ENCODE measurements around the gene IL4.
"Not testable (repeated sequence)": the region's sequence is repeated elsewhere in the genome, so short reads cannot be mapped to it uniquely, and the experiment has no call there.

The IL4 gene

GRCh38 chr5:132673939-132674630 is at the start of gene IL4:
IL4 (plus strand) TSS chr5:132673989; CDS start chr5:132674051, 62 bp downstream.
- DNase-seq: no peak

- no peak for DNase-seq
Measured at GRCh38 chr5:132627470-132627869, 46.3 kb upstream of the IL4 start.

DNA sequence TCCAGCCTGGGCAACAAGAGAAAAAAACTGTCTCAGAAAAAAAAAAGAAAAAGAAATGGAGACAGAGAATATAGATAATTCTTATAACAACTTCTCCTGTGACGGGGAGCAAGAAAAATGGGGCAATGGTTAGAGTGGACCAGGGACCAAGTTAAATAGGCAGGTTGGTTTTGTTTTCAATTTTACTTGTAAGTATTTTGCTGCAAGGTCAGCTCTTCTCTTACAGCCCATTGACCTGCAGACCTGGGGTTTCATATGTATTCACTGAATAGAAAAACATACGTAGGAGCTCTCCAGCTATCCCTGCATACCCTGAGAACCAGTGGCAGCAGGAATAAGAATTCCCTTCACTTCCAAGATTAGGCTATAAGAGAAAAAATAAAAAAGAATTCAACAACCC is 45.0 kb upstream of the IL4 start:
- DNase-seq: no peak

DNA sequence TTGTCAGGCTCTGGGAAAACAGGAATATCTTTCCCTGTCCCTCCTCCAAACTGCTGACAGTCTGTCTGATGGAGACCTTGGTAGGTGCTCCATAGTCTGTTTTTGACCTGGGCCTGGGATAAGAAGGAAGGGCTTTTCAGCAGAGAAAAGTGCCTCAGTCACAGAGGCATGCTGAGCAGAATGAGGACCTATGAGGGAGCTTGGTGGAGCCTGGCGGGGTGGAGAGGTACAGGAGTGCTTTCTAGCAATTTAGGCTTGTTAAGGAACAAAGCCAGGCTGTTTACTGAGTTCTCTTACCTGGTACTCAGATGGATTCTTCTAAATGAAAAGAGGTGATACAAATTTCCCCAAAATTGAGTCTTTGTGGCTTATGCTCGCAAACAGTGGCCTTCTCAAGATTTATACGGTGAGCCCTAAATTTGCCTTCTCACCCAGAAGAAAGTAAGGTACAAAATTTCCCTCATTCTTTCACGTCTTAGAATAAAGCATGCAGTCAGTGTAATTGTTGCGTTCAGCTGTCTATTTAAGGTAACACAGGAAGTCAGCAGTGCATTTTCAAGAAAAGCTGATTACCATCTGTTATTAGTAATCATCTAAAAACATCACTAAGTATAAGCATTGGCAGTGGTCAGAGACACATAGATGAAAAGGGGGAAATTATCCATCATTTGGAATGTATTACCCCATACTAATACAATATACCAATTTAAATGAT is 44.4 kb upstream of the IL4 start:
- DNase-seq: no peak

- DNase-seq: not testable (repeated sequence)
Measured at GRCh38 chr5:132633587-132633986, 40.2 kb upstream of the IL4 start.

GRCh38 chr5:132635873-132636272 is 37.9 kb upstream of the IL4 start:
- no peak for DNase-seq

GRCh38 chr5:132637241-132637640 is 36.5 kb upstream of the IL4 start:
- no peak for DNase-seq

- no peak for DNase-seq
Measured at GRCh38 chr5:132639706-132640130, 34.1 kb upstream of the IL4 start.

DNA sequence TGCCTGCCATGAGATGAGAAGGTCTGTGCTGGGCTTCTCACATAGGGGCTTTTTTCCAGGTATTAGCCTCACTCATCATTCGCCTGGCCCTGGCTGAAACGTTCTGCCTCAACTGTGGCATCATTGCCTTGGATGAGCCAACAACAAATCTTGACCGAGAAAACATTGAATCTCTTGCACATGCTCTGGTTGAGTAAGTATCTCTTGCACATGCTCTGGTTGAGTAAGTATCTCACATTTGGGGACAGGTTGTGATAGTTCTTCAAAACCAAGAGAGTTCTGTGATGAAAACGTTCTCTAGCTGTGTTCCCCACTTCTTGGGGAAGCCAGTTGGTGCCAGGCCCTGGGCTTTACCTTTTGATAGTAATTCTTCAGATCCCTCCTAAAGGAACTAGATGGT is 33.2 kb upstream of the IL4 start:
- no peak for DNase-seq

DNA sequence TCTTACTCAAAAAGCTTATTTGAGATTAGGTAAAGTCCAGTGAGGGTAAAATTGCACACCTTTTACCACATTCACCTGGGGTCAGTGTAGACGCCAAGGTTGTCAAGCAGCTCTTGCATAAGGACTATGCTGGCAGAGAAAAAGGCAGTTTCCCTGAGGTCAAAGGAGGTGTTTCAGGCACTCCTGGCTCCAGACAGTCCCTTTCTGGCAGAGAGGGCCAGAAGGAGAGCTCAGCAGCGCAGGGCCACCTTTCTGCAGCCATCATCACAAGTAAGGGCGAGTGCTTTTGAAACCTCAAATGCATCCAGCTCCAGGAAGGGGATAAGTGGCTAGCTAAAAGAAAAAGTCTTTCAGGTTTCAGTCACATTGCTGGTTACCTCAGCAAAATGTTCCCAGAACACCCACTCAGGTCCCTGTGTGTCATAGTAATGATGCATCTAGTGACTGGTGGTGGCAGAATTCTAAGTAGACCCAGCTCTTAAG is 32.5 kb upstream of the IL4 start:
- no peak for DNase-seq

DNA sequence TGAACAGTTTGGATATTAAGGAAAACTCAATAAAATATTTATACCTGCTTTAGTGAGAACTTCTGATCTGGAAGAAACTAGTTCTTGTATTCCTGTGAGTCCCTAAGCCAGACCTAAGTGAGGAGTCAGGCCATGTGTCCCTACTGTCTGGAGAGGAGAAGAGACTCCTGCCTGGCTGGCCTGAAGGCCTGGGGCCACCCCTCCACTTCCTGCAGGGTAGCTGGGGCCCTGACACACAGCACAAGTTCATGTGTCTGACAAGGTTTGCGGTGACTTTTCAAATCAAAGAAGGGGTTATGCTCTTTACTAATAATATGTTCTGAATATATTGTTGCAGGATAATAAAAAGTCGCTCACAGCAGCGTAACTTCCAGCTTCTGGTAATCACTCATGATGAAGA is 31.9 kb upstream of the IL4 start:
- DNase-seq: no peak

DNA sequence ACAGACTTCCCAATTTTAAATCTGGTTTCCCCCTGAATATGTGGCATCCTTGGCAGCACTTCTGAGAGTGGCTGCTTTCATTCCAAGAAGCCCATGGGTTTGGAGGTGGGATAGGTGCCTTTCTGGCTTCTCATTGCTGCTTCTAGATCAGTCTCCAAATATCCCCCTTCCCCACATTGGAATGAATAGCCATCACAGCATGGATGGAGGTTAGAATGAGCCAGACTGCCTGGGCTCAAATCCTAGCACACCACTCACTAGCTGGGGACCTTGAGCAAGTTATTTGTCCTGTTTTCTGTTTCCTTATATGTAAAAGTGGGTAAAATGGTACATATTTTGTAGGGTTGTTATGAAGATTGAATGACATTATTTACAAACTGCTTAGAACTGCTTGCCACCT is 29.6 kb upstream of the IL4 start:
- no peak for DNase-seq

DNA sequence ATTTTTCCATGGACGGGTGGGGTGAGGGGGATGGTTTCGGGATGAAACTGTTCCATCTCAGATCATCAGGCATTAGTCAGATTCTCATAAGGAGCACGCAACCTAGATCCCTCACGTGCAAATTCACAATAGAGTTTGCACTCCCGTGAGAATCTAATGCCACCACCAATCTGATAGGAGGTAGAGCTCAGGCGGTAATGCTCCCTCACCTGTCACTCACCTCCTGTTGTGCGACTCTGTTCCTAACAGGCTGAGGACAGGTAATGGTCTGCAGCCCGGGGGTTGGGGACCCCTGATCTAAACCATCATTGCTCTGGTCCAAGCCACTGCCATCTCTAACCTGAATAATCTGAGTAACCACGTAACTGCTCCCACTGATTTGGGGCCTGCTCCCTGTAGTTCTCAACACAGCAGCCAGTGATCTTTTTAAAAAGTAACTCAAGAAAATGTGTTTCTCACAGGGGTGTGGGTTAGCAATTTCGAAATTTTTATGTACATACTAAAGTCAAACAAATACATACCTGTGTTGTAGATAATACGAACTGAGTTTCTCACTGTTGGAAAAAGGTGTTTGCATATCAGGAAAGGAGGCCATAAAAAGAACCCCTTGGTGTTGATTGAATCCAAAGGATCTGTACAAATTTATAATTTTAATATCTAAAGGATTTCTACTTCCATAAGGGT is 27.1 kb upstream of the IL4 start:
- no peak for DNase-seq

DNA sequence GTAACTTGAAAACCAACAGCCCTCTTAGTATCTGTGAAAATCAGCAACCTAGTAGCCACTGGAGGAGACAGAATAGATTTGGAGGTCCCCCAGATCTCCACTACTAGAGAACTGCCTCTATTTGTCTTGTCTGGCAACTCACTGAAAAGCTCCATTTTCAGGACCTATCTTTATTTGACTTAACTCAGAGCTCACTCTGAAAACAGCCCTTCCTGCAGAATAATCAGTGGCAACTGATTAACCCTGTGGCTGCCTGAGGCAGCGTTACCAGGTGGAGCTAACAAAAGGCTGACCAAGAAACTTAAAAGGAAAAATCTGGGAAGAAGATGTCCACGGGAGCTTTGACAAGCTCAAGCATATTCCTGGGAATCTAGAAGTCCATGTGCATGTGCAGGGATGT is 26.3 kb upstream of the IL4 start:
- no peak for DNase-seq

DNA sequence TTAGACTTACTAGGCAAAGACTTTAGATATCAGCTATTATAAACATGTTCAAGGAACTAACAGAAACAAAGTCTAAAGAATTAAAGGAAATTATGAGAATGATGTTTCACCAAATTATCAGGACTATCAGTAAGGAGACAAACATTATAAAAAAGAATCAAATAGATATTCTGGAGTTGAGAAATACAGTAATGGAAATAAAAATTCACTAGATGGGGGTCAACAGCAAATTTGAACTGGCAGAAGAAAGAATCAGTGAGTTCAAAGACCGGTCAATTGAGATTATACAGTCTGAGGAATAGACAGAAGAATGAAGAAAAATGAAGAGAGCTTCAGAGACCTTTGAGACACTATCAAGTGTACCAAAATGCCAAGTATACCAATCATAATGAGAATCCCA is 25.4 kb upstream of the IL4 start:
- DNase-seq: no peak

GRCh38 chr5:132651838-132652469 is 21.8 kb upstream of the IL4 start:
- no peak for DNase-seq

DNA sequence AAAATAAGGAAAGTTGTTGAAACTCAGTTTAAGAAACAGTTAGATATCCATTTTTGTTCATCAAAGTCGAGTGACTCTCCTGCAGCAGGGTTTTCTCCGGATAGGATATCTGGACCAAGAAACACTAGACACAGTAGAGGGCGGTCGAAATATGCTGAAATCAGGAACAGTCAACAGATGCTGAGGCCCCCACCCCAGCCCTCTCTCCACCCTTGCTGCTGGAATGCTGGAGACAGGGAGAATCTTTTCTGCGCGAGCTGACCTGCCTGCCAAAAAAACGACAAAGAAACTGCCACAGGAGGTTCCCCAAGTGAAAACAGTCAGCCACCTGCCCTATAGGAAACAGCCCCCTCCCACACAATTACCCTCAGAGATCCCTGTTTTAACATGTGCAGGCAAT is 20.1 kb upstream of the IL4 start:
- no peak for DNase-seq

DNA sequence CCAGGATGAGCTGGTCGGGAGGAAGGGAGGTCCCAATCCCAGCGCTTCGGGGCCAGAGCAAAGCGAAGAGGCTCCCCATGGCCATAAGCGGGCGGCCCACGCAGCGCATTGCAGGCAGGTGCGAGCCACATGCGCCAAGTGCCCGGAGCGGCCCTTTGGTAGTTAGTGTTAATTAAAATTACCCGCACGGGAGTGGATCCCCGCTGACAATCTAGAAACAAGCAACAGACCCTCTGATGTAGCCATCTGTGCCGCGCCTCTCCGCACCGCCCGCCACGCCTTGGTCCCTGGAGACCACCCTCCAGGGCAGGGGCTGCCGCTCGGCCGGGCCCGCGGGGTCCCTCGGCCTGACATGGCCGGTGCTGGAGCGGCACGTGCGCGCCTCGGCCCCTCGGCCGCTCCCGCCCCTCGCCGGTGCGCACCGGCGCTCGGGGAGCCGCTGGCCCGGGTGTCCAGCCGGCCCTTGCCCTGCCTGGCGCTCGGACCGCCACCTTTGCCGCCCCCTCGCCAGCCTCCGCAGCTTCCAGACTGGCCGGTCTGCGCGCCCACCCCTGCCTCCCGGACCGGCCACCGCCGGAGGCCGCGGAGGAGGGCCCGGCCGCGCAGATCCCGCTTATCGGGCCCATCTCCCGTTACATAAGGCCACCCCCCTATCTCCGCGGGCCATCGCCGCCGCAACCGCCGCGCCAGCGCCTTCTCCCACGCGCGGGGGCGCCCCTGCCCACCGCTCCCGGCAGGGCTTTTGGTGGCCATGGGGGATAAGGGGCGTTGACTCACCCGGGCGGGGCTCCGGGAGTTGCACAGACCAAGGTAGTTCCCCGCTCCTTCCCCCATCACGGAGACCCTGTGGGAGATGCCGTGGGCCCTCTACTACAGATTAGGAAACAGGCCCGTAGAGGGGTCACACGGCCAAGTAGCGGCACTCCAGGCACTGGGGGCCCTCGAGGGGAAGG is 17.7 kb upstream of the IL4 start:
- no peak for DNase-seq

- DNase-seq: no peak
Measured at GRCh38 chr5:132656774-132657355, 16.9 kb upstream of the IL4 start.

DNA sequence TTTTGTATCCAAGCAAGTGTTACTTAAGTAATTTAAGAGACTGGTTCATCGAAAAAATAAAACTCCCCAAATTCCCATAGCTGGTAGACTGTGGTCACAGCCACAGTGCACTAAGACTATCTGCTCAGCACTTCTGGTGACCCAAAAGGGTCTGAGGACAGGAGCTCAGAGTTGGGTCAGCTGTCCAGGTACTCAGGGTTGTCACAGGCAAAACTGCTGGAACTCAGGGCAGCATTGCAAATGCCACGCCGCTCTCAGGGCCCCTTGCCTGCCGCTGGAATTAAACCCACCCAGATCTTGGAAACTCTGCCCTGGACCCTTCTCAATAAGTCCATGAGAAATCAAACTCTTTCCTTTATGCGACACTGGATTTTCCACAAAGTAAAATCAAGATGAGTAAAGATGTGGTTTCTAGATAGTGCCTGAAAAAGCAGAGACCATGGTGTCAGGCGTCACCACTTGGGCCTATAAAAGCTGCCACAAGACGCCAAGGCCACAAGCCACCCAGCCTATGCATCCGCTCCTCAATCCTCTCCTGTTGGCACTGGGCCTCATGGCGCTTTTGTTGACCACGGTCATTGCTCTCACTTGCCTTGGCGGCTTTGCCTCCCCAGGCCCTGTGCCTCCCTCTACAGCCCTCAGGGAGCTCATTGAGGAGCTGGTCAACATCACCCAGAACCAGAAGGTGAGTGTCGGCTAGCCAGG is 16.0 kb upstream of the IL4 start, which contains the start of gene IL13:
Gene IL13 (plus strand): TSS at position 498 of the 705 bp plus-strand sequence. CDS start 14 bp downstream, at position 512.
- DNase-seq: no peak

All from HCEC 1CT (cell line).